Motor neuron (in vitro differentiated cells): Measurements from ENCODE around the gene OTUD3. TPM values are rescaled to one million over a fixed set of nuclear protein-coding genes. Genes with fewer than 3 reads are reported as not detected.
"Not testable (repeated sequence)": the region's sequence is repeated elsewhere in the genome, so short reads cannot be mapped to it uniquely, and the experiment has no call there.

ENCODE experiments used
- ATAC-seq, 8 experiments: fragments of 200-7000 bp; cut with Tn5 transposase; replicated peaks in 6 of 8; 2 replicates each; pipeline ENCODE4 v1.8.0; 2021; ENCODE audit warnings: mild to moderate bottlenecking in 8 of 8, moderate library complexity in 8 of 8
- H3K27ac ChIP-seq, 2 donors: fragments of 250-450 bp; sonication (Bioruptor Pico); 2 replicates each; pipeline ENCODE4 v1.9.0; 2021; ENCODE audit warnings: antibody characterized with exemption in 2 of 2, mild to moderate bottlenecking in 2 of 2, moderate library complexity in 1 of 2
- H3K4me1 ChIP-seq, 2 donors: fragments of 250-450 bp; sonication (Bioruptor Pico); replicated peaks in 1 of 2; 2 replicates each; pipeline ENCODE4 v1.6.1; 2021; ENCODE audit warnings: antibody characterized with exemption in 2 of 2, mild to moderate bottlenecking in 2 of 2, moderate library complexity in 1 of 2
- H3K4me3 ChIP-seq, 5 donors: fragments of 250-450 bp; sonication (Bioruptor Pico); 2 replicates each; pipeline ENCODE4 v1.9.0; 2021; ENCODE audit warnings: antibody characterized with exemption in 5 of 5, mild to moderate bottlenecking in 5 of 5, moderate library complexity in 4 of 5
- WGBS, 10 experiments: fragments of 450-650 bp; shearing (Covaris generic); methylation state at CpG; one replicate each; pipeline ENCODE4 v1.0.0; 2022; 5-methylcytosine and 5-hydroxymethylcytosine counted together
- in situ Hi-C, 9 experiments: fragments of 400-800 bp; cut with MboI; loops; one replicate each; pipeline ENCODE4 v1.15.0; 2021; ENCODE audit warnings: low sequenced_read_pairs in 9 of 9, low pct_unique_long_range_greater_than_20kb in 2 of 9; ENCODE audit not compliant: unreplicated experiment in 9 of 9
- total RNA-seq, 8 experiments: library from RNA; unstranded; fragments of 300-600 nt; gene quantifications; 2 replicates each; pipeline versions ENCODE4 v1.2.3 to v1.2.4, GENCODE V29; 2022

Gene OTUD3
- total RNA-seq: 10 to 100 TPM in 7 of 8 experiments, 1 to 10 TPM in 1; 9.0 to 15.4 (median 11.1) TPM

DNA sequence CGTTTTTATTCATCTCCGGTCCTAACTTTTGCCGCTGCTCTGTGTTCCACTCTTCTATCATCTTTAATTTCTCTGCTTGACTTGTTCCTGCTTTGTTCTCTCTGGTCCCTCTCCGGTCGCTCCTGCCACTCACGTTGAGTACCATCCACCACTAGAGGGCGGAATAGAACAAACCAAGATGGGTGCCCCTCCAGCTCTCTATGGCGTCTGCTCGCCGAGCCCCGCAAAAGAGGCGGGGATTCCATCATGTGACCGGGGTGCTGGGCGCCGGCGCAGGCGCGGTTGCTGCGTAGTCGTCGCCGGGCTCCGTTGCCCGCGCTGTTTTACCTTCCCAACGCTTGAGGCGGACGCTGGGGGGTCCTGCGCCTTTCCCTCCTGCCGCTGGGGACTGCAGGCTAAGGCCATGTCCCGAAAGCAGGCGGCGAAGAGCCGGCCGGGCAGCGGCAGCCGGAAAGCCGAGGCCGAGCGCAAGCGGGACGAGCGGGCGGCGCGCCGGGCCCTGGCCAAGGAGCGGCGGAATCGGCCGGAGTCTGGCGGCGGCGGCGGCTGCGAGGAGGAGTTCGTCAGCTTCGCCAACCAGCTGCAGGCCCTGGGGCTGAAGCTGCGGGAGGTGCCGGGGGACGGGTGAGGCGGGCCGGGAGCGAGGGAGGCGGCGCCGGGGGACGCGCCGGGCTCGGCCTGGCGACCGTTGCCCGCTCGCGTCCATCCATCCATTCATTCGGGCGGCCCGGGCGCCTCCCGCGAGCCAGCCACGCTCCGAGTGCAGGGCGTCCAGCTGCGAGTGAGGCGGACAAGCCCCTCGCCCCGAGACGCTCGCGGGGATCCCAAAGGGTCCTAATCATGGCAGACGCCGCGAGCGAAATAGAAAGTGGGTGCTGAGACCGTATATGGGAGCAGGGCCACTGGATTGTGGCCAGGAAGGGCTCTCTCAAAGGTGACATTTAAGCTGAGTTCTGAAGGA lies at the start of gene OTUD3:
OTUD3 (plus strand) TSS at position 285 of the 961 bp plus-strand sequence; CDS start at position 404, 119 bp downstream.
- 0 to 3% (median 1%) methylated on average over 5 to 42 of the region's 97 CpGs; no CpG with 5 or more reads in 2 of the 10 experiments for WGBS, 10 experiments
- H3K4me1 ChIP-seq: peaks cover 10 to 13% of the 10 kb centered on the region in 2 donors
- in situ Hi-C loops: no loop called here
- H3K4me3 ChIP-seq: peak within 1 kb of the TSS; percentile 64 to 82 (median 79)
- H3K27ac ChIP-seq: peak within 1 kb of the TSS; percentile 92 to 93
- ATAC-seq: peak; percentile 75 to 96 (median 93)

- Histone ChIP-seq H3K27ac (no peak overlapping the region), H3K4me1 (no peaks in the 10 kb centered on the region), H3K4me3 (no peak overlapping the region)
- WGBS, 10 experiments: 30 to 96% (median 86%) methylated on average over 1 to 4 of the region's 4 CpGs; no CpG with 5 or more reads in 2 of the 10 experiments
- in situ Hi-C loops: no loop called here
- ATAC-seq: peak in 2 of 8 experiments; percentile 48 to 92
Measured at GRCh38 chr1:19835578-19835977, 46.6 kb upstream of the OTUD3 start.

- Histone ChIP-seq H3K4me1 (no peaks in the 10 kb centered on the region), H3K4me3 (no peak overlapping the region), H3K27ac (no peak overlapping the region)
- 53 to 100% (median 82%) methylated on average over 2 of the region's 2 CpGs; no CpG with 5 or more reads in 4 of the 10 experiments for WGBS, 10 experiments
- in situ Hi-C loops: no loop called here
- ATAC-seq: no peak
Measured at GRCh38 chr1:19837866-19838265, 44.3 kb upstream of the OTUD3 start.

DNA sequence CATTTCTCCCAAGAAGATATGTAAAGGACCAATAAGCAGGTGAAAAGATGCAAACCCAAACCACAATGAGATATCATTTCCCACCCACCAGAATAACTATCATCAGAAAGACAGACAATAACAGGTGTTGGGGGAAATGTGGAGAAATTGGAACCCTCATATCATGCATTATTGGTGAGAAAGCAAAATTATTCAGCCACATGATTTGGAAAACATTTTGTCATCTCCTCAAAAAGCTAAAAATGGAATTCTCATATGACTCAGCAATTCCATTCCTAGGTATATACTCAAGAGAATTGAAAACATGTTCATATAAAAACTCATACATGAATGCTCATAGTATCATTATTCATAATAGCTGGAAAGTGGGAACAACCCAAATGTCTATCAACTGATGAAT lies 42.0 kb upstream of the OTUD3 start:
- in situ Hi-C loops: no loop called here
- no peak for ATAC-seq
- H3K4me1 ChIP-seq: peaks cover 5 to 13% of the 10 kb centered on the region in 2 donors
- no peak overlapping the region for H3K4me3 ChIP-seq
- no peak overlapping the region for H3K27ac ChIP-seq

DNA sequence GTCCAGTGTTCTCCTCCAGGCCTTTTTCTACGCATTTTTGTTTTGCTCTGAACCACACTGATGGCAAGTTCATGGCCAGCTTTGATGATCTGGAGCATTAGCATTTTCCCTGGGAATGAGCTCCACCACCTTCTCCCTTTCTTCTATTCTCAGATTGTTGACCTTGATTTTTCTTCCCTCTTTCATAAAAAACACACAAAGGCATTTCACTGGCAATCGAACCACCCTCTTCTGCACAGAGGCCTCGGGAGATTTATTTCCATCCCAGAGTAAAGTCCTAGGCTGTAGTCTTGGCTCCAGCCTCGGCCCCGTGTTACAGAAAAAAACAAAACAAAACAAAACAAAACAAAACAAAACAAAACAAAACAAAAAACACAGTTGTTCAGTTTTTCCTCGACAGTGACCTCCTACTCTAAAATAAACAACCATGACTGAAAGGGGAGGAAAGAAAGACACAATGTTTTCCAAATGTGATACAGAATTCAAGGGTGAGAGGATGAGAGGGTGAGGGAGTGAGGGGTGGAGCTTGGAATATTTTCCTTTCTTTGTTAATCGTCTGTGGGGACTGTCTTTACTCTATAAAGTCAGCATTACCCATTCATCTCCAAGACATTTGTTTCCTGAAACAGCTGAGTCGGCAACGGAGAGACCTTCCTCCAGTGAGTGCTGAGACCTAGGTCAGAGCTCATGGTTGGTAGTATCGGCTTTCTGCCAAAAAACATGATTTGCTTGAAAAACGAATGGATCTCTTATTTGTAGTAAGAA lies 37.3 kb upstream of the OTUD3 start:
- peaks cover 9 to 20% of the 10 kb centered on the region in 2 donors for H3K4me1 ChIP-seq
- in situ Hi-C loops: no loop called here
- 10 to 51% (median 26%) methylated on average over 4 to 10 of the region's 11 CpGs for WGBS, 10 experiments
- ATAC-seq: peak in 6 of 8 experiments; percentile 73 to 94 (median 92)
- no peak overlapping the region for H3K4me3 ChIP-seq
- peak overlapping the region in 1 of 2 donors; percentile 17 for H3K27ac ChIP-seq

GRCh38 chr1:19845555-19845954 lies 36.6 kb upstream of the OTUD3 start:
- no peak for ATAC-seq
- no peak overlapping the region for H3K4me3 ChIP-seq
- in situ Hi-C loops: no loop called here
- H3K4me1 ChIP-seq: peaks cover 9 to 20% of the 10 kb centered on the region in 2 donors
- H3K27ac ChIP-seq: no peak overlapping the region
- WGBS, 10 experiments: 10 to 100% (median 89%) methylated on average over 1 to 8 of the region's 8 CpGs; no CpG with 5 or more reads in 1 of the 10 experiments

DNA sequence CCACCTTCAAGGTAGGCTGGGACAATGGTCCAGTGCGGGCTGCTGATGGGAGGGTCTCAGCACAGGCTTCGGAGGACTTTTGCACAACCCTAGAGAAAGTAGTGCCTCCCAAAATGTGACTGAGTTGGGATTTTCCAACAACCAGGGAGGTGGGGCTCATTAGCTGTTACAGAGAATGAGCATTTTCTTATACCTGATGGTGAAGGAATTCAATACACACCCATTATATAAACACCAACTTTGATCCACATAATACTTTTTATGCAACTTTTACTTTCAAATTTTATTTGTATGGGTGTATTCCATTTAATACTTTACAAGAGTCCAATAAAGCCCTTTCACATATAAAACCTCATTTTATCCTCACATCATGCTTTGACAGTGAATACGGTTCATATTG lies 35.9 kb upstream of the OTUD3 start:
- Histone ChIP-seq H3K27ac (no peak overlapping the region), H3K4me1 (peaks cover 9 to 20% of the 10 kb centered on the region in 2 donors), H3K4me3 (no peak overlapping the region)
- 80 to 100% (median 94%) methylated on average over 1 to 3 of the region's 3 CpGs; no CpG with 5 or more reads in 1 of the 10 experiments for WGBS, 10 experiments
- no peak for ATAC-seq
- in situ Hi-C loops: no loop called here

DNA sequence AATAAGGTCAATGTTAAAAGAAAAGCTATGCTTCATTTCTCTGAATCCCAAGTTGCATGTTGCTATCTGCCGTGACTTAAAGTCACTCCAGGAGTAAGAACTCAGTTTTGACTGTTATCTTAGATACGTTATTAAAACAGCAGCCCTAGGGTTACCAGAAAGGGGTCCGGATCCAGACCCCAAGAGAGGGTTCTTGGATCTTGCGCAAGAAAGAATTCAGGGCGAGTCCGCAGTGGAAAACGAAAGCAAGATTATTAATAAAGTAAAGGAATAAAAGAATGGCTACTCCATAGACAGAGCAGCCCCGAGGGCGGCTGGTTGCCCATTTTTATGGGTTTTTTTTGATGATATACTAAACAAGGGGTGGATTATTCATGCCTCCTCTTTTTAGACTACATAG lies 34.9 kb upstream of the OTUD3 start:
- peaks cover 9 to 20% of the 10 kb centered on the region in 2 donors for H3K4me1 ChIP-seq
- ATAC-seq, H3K27ac ChIP-seq, H3K4me3 ChIP-seq, in situ Hi-C loops: not testable (repeated sequence)
- WGBS, 10 experiments: 56 to 93% (median 83%) methylated on average over 1 to 9 of the region's 9 CpGs; no CpG with 5 or more reads in 1 of the 10 experiments

GRCh38 chr1:19849307-19849706 lies 32.9 kb upstream of the OTUD3 start:
- peaks cover 8 to 17% of the 10 kb centered on the region in 2 donors for H3K4me1 ChIP-seq
- ATAC-seq, H3K4me3 ChIP-seq, H3K27ac ChIP-seq, in situ Hi-C loops: not testable (repeated sequence)
- WGBS, 10 experiments: 70 to 100% (median 86%) methylated on average over 1 to 3 of the region's 3 CpGs; no CpG with 5 or more reads in 1 of the 10 experiments

DNA sequence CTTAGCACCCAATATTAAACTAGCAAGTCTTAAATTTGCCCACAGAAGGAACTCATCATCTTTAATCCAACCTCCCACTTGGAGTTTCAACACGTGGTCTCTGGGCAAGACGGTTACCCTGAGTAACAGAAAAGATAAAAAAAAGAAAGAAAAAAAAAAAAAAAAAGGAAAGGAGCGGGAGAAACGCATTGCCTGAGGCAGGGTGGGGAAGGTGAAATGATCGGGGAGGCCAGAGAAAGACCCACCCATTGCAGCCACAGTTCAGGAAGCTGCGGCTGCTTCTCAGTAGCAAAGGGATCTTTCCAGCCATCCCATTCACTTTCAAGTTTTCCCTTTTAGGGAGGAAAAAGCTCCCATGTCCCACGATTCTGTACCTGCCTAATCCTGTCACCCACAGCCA lies 32.0 kb upstream of the OTUD3 start:
- peaks cover 4 to 8% of the 10 kb centered on the region in 2 donors for H3K4me1 ChIP-seq
- H3K4me3 ChIP-seq: no peak overlapping the region
- in situ Hi-C loops: no loop called here
- peak in 3 of 8 experiments; percentile 51 to 80 (median 78) for ATAC-seq
- 0 to 74% (median 52%) methylated on average over 4 to 7 of the region's 7 CpGs; no CpG with 5 or more reads in 1 of the 10 experiments for WGBS, 10 experiments
- no peak overlapping the region for H3K27ac ChIP-seq

GRCh38 chr1:19852036-19852435 lies 30.2 kb upstream of the OTUD3 start:
- Histone ChIP-seq H3K4me1 (no peaks in the 10 kb centered on the region), H3K27ac (no peak overlapping the region), H3K4me3 (no peak overlapping the region)
- WGBS, 10 experiments: 0 to 83% (median 67%) methylated on average over 1 of the region's 1 CpG; no CpG with 5 or more reads in 3 of the 10 experiments
- ATAC-seq: no peak
- in situ Hi-C loops: no loop called here

GRCh38 chr1:19854866-19855265 lies 27.3 kb upstream of the OTUD3 start:
- no peak overlapping the region for H3K27ac ChIP-seq
- ATAC-seq: no peak
- H3K4me1 ChIP-seq: peaks cover 0 to 5% of the 10 kb centered on the region in 2 donors
- in situ Hi-C loops: no loop called here
- no peak overlapping the region for H3K4me3 ChIP-seq

DNA sequence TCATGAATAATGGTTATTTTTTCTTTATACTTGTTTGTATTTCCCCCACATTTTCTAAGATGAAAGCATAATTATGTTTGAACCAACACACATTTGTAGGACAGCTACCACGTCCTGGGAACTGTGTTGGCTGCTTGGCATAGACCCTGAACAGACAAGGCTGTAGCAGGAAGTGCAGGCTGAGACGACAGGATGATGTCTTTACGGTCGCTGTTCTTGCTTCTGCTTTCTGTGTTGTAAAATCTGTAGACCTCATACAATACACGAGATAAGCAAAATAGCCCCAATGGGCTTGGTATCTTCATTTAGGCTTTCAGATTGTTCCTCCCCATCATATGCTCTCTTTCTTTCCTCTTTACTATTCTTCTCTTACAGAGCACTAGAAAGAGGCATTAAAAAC lies 23.3 kb upstream of the OTUD3 start:
- Histone ChIP-seq H3K27ac (no peak overlapping the region), H3K4me1 (peaks cover 0 to 5% of the 10 kb centered on the region in 2 donors), H3K4me3 (no peak overlapping the region)
- in situ Hi-C loops: no loop called here
- no peak for ATAC-seq
- 17 to 73% (median 37%) methylated on average over 1 to 5 of the region's 5 CpGs for WGBS, 10 experiments
